NCI-H774 (cell line): ENCODE data around the gene CD38.

Experiments used
- DNase-seq: peaks from one replicate; lab custom pipeline; 2025; lab: John Stamatoyannopoulos, UW

Gene CD38

GRCh38 chr4:15899511-15899910, 121.4 kb downstream of the CD38 start:
- no peak for DNase-seq

DNA sequence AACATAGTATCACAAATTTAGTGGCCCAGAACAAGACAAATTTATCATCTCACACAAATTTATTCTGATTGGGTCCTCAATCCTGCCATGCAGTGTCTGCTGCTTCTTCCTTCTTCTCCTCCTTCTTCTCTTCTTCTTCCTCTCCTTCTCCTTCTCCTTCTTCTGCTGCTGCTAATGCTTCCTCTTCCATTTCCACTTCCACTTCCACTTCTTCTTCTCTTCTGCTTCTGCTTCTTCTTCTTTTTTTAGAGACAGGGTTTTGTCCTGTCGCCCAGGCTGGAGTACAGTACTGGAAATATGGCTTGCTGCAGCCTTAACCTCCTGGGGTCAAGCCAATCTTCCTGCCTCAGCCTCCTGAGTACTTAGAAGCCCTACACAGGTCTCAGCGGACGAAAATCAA, 122.9 kb downstream of the CD38 start:
- DNase-seq = no peak

DNA sequence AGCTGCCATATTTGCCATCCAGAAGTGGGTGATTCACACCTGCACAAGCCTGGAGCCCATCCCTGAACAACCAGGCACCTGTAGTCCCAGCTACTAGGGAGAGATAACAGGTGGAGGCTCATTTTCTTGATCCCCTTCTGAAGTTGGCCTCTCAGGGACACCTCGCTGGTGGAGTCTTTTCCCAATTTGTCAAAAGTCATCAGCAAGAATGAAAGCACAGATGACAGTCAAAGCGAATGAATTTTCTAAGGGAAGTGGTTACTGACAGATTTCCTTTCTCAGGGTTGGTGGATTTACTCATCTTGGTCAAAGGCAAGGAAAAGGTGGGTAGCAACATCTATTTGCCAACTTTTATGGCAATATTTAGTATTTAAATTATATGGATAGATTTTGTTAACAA, 123.9 kb downstream of the CD38 start:
- no peak for DNase-seq

DNA sequence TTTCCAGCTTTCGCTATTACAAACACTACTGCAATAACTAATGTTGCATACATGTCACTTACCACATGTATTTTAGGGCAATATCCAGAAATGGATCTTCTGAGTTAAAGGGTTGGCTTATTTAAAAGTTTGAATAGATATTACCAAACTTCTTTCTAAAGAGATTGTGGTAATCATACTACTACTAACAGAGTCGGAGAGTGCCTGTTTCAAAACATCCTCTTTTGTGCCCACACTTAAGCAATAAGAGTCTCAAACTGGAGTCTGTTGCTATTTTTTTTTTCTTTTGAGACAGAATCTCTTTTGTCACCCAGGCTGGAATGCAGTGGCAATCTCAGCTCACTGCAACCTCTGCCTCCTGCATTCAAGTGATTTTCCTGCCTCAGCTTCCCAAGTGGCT, 124.6 kb downstream of the CD38 start:
- no peak for DNase-seq
